NT2/D1 (cell line): ENCODE results near the gene CCDC57.

Experiments used
- SUZ12 ChIP-seq: IDR thresholded peaks from 2 replicates; pipeline ENCODE4 v1.6.1; 2011; ENCODE audit not compliant: insufficient read length, insufficient read depth; ENCODE audit errors: extremely low read depth
- YY1 ChIP-seq: IDR thresholded peaks from 2 replicates; pipeline ENCODE4 v1.6.1; 2011; ENCODE audit not compliant: insufficient read length, insufficient read depth
- ZNF274 ChIP-seq: IDR thresholded peaks from 2 replicates; pipeline ENCODE4 v1.6.1; 2011; ENCODE audit warnings: mild to moderate bottlenecking, low read depth, low read length

- no peak for TF ChIP-seq YY1
- TF ChIP-seq ZNF274: no peak
- TF ChIP-seq SUZ12: no peak
These were observed 6.7 kb downstream of the CCDC57 start for GRCh38 chr17:82205720-82206508.
